T-helper 1 cell treated with Interleukin-12 subunit alpha and Interleukin-12 subunit beta and Interleukin-4 antibody, amounts not matched to agents 30 ng/mL and 1 ng/mL, for 36 hours (primary cell): ENCODE data around the gene OR51B5. TPM values are rescaled to one million over a fixed set of nuclear protein-coding genes. Genes with fewer than 3 reads are reported as not detected.
"Not testable (repeated sequence)": the region's sequence is repeated elsewhere in the genome, so short reads cannot be mapped to it uniquely, and the experiment has no call there.

Source experiments
- intact Hi-C: fragments of 100-400 bp; cut with micrococcal nuclease; formaldehyde crosslinking; loops from one replicate; pipeline ENCODE4 v1.15.1; 2024
- total RNA-seq: library from RNA; stranded (reverse); gene quantifications from 2 replicates; pipeline ENCODE4 v1.2.3, GENCODE V29; 2022

The OR51B5 gene, protein sequence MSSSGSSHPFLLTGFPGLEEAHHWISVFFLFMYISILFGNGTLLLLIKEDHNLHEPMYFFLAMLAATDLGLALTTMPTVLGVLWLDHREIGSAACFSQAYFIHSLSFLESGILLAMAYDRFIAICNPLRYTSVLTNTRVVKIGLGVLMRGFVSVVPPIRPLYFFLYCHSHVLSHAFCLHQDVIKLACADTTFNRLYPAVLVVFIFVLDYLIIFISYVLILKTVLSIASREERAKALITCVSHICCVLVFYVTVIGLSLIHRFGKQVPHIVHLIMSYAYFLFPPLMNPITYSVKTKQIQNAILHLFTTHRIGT
- not detected in 2 replicates for total RNA-seq

DNA sequence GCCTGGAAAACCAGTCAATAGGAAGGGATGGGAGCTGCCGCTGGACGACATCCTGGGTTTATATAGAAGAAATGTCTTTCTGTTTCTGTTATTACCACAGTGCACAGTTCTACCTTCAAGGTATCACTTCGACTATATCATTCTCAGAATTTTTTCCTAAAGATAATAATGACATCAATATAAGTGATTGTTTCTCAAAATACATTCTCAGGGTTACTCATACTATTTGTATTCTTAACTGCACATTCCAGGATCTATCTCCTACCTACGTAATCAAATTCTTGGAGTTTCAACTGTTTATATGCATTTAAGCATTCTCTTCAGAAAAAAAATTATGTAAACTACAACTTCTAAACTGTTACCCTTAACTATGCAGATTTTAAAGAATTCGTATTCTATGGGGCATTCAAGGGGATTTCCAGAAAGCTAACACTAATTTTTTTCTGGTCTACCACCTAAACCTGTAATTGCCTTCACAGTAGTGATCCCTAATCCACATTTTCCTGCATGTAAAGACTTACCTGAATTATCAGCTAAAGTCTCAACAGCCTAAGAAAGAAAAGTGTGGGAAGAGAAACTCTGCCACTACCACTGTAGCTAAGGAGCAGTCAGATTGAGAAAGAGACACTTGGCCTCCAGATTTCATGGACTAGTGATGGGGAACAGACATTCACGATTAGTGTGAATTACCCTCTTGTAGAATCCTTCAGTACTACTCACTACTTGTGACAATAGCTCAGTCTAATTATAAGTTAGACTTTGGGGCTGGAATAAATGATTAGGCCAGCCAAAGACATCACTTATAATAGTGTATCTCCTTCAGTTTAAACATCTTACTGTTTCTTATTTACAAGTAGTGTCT is at the start of gene OR51B5:
TSS of gene OR51B5 (minus strand) at position 51 of the 862 bp plus-strand sequence. CDS start at position 51, 0 bp downstream.
- intact Hi-C loops, result no loop called here

DNA sequence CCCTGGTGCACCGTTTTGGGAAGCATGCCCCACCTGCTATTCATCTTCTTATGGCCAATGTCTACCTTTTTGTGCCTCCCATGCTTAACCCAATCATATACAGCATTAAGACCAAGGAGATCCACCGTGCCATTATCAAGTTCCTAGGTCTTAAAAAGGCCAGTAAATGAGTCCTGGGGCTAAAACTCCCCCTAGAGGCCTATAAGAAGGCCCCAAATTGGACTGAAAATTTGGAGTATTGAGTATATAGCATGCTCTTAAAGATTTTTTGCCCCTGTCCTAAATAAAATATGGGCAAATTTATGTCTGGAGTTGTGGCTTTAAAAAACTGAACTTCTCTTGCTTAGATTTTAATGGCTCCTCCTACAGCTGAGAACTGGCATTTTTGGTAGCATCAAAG is 46.9 kb upstream of the OR51B5 start:
- intact Hi-C loops, result no loop called here

DNA sequence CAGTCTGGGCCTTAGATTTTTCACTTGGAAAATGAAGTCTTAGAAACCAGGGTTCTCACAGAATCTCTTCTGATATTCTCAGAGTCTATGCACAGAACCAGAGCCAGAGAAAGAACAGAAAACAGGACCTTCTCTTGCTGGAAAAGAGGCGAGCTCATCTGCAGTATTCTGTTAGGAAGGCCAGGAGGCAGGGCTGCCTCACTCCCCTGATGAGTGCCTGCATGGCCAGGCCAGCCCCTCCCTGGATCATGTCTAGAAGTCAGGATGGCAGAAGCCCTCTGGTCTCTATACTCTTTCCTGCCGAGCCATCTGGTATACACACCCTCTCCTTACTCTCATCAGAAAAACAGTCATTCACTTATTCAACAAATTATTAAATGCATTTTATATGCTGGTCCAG is 41.0 kb upstream of the OR51B5 start:
- intact Hi-C loops, result no loop called here

DNA sequence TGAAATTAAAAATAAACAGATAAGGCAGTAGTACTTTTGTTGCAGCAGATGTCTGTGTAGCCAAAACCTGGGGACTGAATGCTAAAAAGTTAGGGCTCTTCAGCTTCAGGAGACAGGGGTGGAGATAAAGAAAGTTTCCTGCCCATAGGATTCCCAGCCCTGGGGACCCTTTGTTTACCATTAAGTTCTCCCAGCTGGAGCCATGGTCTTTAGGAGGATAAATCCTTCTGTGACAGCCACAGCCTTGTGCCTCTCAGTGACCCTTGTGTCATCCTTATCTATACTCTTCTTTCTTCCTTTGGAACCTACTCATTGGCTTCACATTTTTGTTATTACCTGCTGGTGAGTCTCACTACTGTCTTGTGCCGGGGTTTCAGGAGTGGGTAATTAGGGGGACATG is 40.3 kb upstream of the OR51B5 start, which contains the start of gene OR51M1:
TSS of gene OR51M1 (plus strand) at position 237 of the 400 bp plus-strand sequence. CDS start 5,587 bp downstream, outside the sequence.
- intact Hi-C loops, result no loop called here

DNA sequence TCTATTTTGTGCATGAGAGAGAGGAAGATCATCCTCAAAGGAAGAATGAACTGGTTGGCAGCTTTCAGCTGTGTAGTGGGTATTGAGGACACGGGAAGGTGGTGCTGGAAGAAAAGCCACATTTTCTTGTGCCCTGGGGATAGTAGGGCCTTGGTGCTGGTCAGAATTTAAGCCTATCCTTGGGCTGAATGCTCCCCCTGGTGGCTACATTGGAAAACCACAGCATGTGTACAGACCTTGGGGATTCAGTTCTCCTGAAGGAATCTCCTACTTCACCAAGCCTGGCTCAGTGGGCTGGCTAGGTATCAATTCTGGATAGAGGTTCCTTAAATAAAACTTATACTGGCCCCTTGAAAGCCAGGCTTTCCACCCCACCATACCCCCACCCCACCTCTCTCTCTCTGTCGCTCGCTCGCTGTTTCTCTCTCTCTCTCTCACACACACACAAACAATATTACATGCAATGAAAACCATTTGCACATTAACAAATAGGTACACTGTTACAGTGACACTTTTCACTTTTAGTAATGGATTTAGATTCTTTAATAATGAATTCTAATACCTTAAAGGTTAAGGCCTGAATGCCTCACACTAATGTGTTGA is 37.5 kb upstream of the OR51B5 start:
- intact Hi-C loops, result loop anchor here (1.0 to 2.0 kb wide), 4 partner anchors 257 to 1194 kb away; partner anchors contain the start of gene OR52N2

DNA sequence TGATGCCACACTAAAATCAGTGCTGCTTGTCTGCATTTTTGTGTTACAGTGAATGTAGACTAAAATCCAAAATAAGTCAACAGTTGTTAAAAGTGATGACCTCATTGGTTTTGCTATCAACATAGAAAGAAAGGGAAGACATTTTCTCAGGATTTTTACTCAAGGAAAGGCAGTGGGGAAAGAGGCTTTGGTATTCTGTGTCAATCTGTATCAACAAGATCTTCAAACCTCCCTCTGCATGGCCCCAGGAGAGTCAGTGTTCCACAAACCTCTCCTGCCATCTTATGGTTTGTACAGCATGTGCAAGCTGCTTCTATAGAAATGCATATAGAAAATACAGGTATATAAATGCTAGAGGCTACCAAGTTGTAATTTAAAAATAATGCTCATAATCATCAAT is 26.5 kb upstream of the OR51B5 start:
- intact Hi-C loops, result no loop called here

DNA sequence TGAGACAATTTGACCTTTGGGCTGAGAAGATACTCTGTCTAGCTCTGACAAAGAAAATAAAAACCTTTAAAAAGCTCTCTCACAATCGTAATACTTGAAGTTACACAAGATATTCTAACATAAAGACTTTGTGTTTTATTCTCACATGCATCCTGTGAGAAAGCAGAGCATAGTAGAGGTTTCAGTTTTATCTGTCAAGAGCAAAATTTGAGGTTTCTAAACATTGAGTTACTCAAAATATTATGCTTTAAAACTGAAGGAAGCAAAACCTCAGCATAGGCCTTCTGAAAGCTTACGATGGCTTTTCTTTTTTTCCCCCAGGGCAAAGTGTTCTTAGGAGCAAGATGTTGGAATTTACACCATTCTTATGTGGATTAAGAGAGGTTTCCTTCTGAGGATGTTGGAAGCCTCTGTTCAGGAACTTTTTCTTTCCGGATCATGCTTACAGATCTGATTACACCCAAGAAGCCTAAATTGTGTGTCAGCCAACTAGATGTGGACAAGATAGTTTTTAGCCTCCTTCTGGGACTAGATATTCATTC is 25.2 kb upstream of the OR51B5 start:
- intact Hi-C loops, result no loop called here

DNA sequence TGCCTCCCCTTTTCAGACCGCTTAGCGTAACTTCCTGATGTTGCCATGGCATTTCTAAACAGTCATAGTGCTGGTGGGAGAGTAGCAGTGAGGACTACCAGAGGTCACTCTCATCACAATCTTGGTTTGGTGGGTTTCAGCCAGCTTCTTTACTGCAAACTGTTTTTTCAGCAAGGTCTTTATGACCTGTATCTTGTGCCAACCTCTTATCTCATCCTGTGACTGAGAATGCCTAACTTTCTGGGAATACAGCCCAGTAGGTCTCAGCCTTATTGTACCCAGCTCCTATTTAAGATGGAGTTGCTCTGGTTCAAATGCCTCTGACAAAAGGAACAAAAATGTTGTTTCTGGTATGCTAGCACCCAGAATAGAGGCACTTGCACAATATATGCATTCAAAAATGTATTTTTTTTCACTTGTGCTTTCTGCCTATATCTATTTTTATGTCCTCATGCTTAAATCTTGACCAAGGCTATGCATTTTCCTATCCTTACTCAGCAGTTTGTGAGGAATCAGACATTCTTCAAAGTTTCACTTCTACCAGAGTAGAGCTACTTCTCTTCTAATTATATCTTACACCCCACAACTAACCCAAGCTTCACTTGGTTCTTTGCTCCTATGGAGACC is 24.2 kb upstream of the OR51B5 start:
- intact Hi-C loops, result no loop called here

DNA sequence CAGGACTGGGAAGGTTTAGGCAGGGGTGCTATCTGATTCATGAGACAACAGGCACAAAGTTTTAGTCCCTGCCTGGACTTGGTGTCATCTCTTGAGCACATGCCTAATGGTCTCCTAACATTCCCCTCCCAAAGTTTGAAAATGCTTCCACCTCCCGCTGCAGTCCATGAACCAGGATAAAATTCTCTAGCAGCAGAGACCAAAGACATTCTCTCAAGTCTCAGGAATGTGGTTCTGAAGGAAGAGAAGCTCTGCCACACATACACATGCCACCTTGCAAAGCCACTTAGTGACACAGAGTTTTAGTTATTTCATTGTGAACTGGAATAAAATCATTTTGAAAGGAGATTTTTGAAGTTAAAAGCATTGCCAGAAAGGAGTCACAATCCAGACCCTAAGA is 23.5 kb upstream of the OR51B5 start:
- intact Hi-C loops, result no loop called here

DNA sequence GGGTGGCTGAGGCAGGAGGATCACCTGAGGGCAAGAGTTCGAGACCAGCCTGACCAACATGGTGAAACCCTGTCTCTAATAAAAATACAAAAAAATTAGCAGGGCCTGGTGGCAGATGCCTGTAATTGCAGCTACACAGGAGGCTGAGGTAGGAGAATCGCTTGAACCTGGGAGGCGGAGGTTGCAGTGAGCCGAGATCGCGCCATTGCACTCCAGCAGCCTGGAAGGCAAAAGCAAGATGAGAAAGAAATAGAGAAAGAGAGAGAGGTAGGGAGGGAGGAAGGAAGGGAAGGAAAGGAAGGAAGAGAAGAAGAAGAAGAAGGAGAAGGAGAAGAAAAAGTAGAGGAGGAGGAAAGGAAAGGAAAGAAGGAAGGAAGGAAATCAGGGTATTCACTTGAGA is 23.0 kb upstream of the OR51B5 start:
- intact Hi-C loops, result not testable (repeated sequence)

DNA sequence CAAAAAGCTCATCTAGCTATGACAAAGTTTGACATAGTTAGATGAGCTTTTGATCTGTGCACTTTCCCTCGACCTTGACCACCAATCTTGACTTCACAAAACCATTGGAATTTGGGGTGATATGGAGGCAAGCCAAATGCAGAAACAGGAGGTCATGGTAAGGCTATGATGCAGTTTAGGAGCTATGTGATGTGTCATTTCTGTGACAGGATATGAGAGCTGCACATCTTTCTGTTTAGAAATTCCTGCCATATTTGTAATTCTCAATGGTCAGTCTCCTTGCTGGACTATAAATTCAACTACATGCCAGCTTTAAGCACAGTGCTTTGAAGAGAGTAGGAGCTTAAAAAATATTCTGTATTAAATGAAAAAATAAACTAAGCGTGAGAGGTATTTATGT is 20.9 kb upstream of the OR51B5 start:
- intact Hi-C loops, result no loop called here

DNA sequence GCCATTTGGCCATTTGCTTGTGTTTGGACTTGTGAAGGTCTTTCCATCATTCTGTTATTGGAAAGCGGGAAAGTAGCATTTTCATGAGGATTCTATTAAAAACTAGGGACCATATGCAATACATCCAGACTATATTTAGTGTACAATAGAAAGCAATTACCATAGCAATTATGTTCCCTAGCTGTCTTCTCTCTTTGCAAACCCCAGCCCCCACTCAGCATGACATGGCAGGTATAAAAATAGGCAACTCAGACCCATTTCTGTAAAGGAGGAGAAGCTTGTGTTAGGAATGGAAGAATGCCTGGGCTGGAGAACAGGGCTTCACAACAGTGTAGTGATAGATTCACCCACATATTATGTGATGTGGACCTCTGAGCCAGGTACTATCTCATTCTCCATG is 20.4 kb upstream of the OR51B5 start:
- intact Hi-C loops, result no loop called here

DNA sequence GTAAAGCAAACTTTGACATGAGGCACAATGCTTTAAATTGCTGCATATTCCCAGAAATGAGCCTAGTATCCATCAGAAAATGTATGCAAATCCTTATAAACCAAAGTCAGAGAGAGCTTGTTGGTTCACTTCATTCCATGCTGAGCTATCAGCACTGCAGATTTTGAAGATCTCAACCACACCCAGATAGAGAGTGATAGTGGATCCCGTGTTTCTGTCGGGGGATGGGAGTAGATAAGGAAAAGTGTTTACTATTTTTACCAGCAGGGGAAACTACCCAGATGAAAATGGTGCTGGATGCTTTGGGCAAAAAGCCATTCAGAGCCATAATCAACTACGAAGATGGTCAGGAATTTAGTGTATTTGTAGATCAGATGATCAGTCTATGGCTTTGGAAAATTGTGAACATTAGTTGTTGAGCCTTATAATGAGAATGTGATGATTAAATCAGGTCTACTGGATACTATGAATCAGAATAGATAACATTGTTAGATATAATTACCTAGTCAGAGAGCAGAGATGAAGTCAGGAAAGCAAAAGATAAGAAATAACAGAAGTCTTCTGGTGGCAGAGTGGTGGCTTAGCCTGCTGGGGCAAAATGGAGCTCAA is 18.8 kb upstream of the OR51B5 start:
- intact Hi-C loops, result no loop called here

DNA sequence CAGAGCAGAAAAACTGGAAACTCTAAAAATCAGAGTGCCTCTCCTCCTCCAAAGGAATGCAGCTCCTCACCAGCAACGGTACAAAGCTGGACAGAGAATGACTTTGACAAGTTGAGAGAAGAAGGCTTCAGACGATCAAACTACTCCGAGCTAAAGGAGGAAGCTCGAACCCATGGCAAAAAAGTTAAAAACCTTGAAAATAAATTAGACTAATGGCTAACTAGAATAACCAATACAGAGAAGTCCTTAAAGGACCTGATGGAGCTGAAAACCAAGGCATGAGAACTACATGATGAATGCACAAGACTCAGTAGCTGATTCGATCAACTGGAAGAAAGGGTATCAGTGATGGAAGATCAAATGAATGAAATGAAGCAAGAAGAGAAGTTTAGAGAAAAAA is 12.7 kb upstream of the OR51B5 start:
- intact Hi-C loops, result not testable (repeated sequence)

DNA sequence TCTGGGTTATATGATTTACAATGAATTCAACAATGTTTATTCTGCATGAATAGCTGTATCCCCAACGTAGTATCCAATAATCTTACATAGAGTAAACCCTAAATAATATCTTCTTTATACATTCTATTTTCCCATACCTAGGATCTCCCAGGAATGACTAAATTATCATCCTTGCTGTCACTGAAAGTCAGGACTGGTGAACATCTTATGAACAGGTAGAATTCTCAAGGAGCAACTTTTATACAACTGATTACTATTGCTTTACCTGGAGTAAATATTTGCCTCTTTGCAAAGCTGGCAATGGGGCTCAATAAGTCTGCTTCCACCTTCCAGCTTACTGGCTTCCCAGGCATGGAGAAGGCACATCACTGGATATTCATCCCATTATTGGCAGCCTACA is 7.9 kb upstream of the OR51B5 start, which contains the start of gene OR51B6:
TSS of gene OR51B6 (plus strand) at position 301 of the 400 bp plus-strand sequence. CDS start at position 301, 0 bp downstream.
- intact Hi-C loops, result no loop called here

DNA sequence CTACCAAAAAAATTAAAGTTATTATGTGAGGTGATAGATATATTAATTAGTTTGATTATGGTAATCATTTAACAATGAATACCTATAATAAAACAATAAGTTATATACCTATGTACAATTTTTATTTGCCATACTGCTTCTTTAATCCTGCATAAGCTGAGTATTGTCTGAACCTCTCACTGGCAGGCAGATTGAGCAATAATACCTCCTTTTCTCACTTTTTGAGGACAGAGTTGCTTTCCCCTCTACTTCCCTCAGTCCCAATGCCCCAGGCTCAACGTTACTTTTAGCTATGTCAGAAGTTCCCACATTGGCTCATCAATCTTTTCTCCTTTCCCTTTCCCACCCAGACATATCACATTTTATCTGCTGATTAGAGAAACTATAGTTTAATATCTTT is 6.2 kb upstream of the OR51B5 start:
- intact Hi-C loops, result no loop called here

DNA sequence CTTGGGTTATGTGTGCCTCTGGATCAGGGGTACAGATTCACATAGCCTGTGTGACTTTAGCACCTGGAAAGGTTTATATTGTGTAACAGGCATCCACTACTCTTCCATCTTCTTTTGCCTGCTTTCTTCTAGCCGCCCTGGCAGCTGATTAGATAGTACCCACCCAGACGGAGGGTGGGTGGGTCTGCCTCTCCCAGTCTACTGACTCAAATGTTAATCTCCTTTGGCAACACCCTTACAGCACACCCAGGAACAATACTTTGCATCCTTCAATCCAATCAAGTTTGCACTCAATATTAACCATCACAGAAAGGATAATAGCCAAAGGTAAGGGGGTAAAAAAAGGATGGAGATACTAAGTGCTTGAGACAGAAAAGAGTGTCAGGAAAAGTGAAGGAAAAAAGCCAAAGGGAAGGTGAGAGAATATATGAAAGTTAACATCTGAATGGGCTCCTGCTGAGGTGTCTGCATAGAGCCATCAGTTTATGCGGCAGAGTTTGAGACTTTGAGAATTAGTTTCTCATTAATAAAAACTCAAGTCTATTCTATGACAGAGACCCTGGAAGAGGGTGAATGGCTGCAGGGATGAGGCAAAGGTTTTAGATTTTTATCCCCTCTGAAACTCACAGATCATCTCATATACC is 5.3 kb upstream of the OR51B5 start:
- intact Hi-C loops, result no loop called here

DNA sequence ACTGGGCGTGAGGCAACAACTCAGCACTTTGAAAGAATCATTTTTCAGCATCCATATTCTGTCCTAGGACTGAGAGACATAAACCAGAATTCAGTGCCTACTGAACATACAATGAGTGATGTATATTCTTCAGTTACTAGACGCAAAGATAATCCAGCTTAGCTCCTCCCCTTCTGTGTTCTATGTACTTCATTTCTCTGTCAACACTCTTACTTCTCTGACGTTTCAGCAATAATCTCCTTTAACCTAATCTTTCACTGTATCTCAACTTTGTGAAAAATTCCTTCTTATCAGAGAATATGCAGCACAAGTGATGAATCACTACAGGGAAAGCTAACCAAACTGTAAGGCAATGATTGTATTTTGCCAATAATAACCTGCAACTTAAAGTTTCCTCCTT is 2.5 kb upstream of the OR51B5 start:
- intact Hi-C loops, result no loop called here

DNA sequence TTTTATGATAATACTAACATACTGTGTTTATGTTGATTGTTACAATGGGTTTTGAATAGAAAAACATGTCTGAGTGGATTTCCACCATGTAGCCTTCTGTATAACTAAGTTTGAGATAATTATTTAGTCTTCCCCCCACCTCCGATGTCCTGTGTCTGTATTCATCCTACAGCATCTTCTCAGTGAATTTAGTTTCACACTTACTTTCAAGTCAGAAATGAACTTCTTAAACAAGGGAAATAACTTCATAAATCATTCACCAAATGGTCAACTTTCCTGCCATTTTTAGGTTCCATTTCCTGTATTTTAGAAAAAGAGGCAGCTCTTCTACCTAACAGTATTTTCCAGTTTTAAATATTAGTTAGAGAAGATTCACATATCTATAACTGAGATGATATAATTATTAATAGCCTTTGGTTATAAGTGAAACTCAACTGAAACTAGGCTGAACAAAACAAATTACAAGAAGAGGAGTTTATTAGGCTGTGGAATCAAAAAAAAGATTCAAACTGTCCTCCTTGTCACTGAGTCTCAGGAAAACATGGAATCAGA is 3.5 kb downstream of the OR51B5 start:
- intact Hi-C loops, result no loop called here

DNA sequence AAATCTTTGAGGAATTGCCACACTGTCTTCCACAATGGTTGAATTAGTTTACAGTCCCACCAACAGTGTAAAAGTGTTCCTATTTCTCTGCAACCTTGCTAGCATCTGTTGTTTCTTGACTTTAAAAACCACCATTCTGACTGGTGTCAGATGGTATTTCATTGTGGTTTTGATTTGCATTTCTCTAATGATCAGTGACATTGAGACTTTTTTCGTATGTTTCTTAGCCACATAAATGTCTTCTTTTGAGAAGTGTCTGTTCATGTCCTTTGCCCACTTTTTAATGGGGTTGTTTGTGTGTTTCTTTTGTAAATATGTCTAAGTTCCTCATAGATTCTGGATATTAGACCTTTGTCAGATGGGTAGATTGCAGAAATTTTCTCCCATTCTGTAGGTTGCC is 6.1 kb downstream of the OR51B5 start:
- intact Hi-C loops, result not testable (repeated sequence)
